Measurements from ENCODE around the gene RNU1-2.
A peak's percentile ranks its signal among the peaks of the same experiment; 100 is the strongest.
"Not testable (repeated sequence)": the region's sequence is repeated elsewhere in the genome, so short reads cannot be mapped to it uniquely, and the experiment has no call there.

RNU1-2 gene

GRCh38 chr1:16868787-16869186, 27.0 kb upstream of the RNU1-2 start:
- not testable (repeated sequence) for H3K14ac ChIP-seq (ENCODE audit: low read length); H3K27me3 ChIP-seq (ENCODE audit: insufficient read depth, low read length); H3K23ac ChIP-seq (ENCODE audit: low read length); H3K4me2 ChIP-seq (ENCODE audit: low read length); H4K12ac ChIP-seq (ENCODE audit: low read depth, low read length); H3K18ac ChIP-seq (ENCODE audit: low read length); H3K9me3 ChIP-seq (ENCODE audit: insufficient read depth, low read depth, low read length); H4K91ac ChIP-seq (ENCODE audit: low read depth, low read length); H2BK120ac ChIP-seq (ENCODE audit: insufficient read depth, low read length, poor library complexity); H2BK5ac ChIP-seq (ENCODE audit: low read depth, low read length, poor library complexity); DNase-seq; H3K27ac ChIP-seq (ENCODE audit: low read depth, low read length); H3K79me2 ChIP-seq (ENCODE audit: control insufficient read depth, insufficient read depth, low read length, poor library complexity); H2AFZ ChIP-seq (ENCODE audit: insufficient read depth, low read length, poor library complexity); H4K8ac ChIP-seq (ENCODE audit: low read depth, low read length); H3K79me1 ChIP-seq (ENCODE audit: low read length); H3K4me3 ChIP-seq (ENCODE audit: low read depth, low read length); H2BK12ac ChIP-seq (ENCODE audit: low read length); H3K4ac ChIP-seq (ENCODE audit: low read depth, low read length); H3K4me1 ChIP-seq (ENCODE audit: control insufficient read depth in 1 of 2, insufficient read depth in 2 of 2, low read length in 2 of 2); H2AK5ac ChIP-seq (ENCODE audit: low read length); H3K9ac ChIP-seq (ENCODE audit: low read length); H3K36me3 ChIP-seq (ENCODE audit: control insufficient read depth in 1 of 2, insufficient read depth in 2 of 2, low read length in 2 of 2)
- no CpG with 5 or more reads among the region's 6 CpGs for WGBS (ENCODE audit: extremely low coverage, insufficient coverage, insufficient read length)

- not testable (repeated sequence) for H3K4me1 ChIP-seq (ENCODE audit: control insufficient read depth in 1 of 2, insufficient read depth in 2 of 2, low read length in 2 of 2); H3K4ac ChIP-seq (ENCODE audit: low read depth, low read length); H2AFZ ChIP-seq (ENCODE audit: insufficient read depth, low read length, poor library complexity); H3K9ac ChIP-seq (ENCODE audit: low read length); H2AK5ac ChIP-seq (ENCODE audit: low read length); H4K8ac ChIP-seq (ENCODE audit: low read depth, low read length); H3K36me3 ChIP-seq (ENCODE audit: control insufficient read depth in 1 of 2, insufficient read depth in 2 of 2, low read length in 2 of 2); H2BK5ac ChIP-seq (ENCODE audit: low read depth, low read length, poor library complexity); DNase-seq; H3K27ac ChIP-seq (ENCODE audit: low read depth, low read length); H3K79me1 ChIP-seq (ENCODE audit: low read length); H3K23ac ChIP-seq (ENCODE audit: low read length); H3K4me2 ChIP-seq (ENCODE audit: low read length); H3K18ac ChIP-seq (ENCODE audit: low read length); H4K91ac ChIP-seq (ENCODE audit: low read depth, low read length); H2BK12ac ChIP-seq (ENCODE audit: low read length); H4K12ac ChIP-seq (ENCODE audit: low read depth, low read length); H3K79me2 ChIP-seq (ENCODE audit: control insufficient read depth, insufficient read depth, low read length, poor library complexity); H3K27me3 ChIP-seq (ENCODE audit: insufficient read depth, low read length); H3K4me3 ChIP-seq (ENCODE audit: low read depth, low read length); H3K14ac ChIP-seq (ENCODE audit: low read length); H2BK120ac ChIP-seq (ENCODE audit: insufficient read depth, low read length, poor library complexity); H3K9me3 ChIP-seq (ENCODE audit: insufficient read depth, low read depth, low read length)
- WGBS (ENCODE audit: extremely low coverage, insufficient coverage, insufficient read length), result no CpG with 5 or more reads among the region's 7 CpGs
Observed at GRCh38 chr1:16869996-16870395, 25.8 kb upstream of the RNU1-2 start.

GRCh38 chr1:16871171-16871570, 24.6 kb upstream of the RNU1-2 start:
- H4K91ac ChIP-seq (ENCODE audit: low read depth, low read length); H2AK5ac ChIP-seq (ENCODE audit: low read length): not testable (repeated sequence)

GRCh38 chr1:16872152-16873075, 23.4 kb upstream of the RNU1-2 start:
- H3K4me1 ChIP-seq (ENCODE audit: control insufficient read depth in 1 of 2, insufficient read depth in 2 of 2, low read length in 2 of 2); H2AK5ac ChIP-seq (ENCODE audit: low read length); H3K27me3 ChIP-seq (ENCODE audit: insufficient read depth, low read length); H2BK5ac ChIP-seq (ENCODE audit: low read depth, low read length, poor library complexity); H2BK12ac ChIP-seq (ENCODE audit: low read length); H3K79me2 ChIP-seq (ENCODE audit: control insufficient read depth, insufficient read depth, low read length, poor library complexity); H3K18ac ChIP-seq (ENCODE audit: low read length); H3K9me3 ChIP-seq (ENCODE audit: insufficient read depth, low read depth, low read length); H4K8ac ChIP-seq (ENCODE audit: low read depth, low read length); H2BK120ac ChIP-seq (ENCODE audit: insufficient read depth, low read length, poor library complexity); H3K79me1 ChIP-seq (ENCODE audit: low read length); H3K36me3 ChIP-seq (ENCODE audit: control insufficient read depth in 1 of 2, insufficient read depth in 2 of 2, low read length in 2 of 2); H4K91ac ChIP-seq (ENCODE audit: low read depth, low read length); H4K12ac ChIP-seq (ENCODE audit: low read depth, low read length); H3K27ac ChIP-seq (ENCODE audit: low read depth, low read length); H3K4ac ChIP-seq (ENCODE audit: low read depth, low read length); H3K23ac ChIP-seq (ENCODE audit: low read length); H3K9ac ChIP-seq (ENCODE audit: low read length): not testable (repeated sequence)
- Histone ChIP-seq H3K4me3 (ENCODE audit: low read depth, low read length) (peak overlapping the region; percentile 61), H3K14ac (ENCODE audit: low read length) (peak overlapping the region; percentile 4), H3K4me2 (ENCODE audit: low read length) (peak overlapping the region; percentile 73), H2AFZ (ENCODE audit: insufficient read depth, low read length, poor library complexity) (peak overlapping the region; percentile 38)
- DNase-seq, result peak; percentile 23 to 51
- WGBS (ENCODE audit: extremely low coverage, insufficient coverage, insufficient read length), result no CpG with 5 or more reads among the region's 66 CpGs

More at GRCh38 chr1:16871171-16871570, 24.6 kb upstream of the RNU1-2 start:
- not testable (repeated sequence) for H3K79me2 ChIP-seq (ENCODE audit: control insufficient read depth, insufficient read depth, low read length, poor library complexity); H3K14ac ChIP-seq (ENCODE audit: low read length); H3K9me3 ChIP-seq (ENCODE audit: insufficient read depth, low read depth, low read length); H4K8ac ChIP-seq (ENCODE audit: low read depth, low read length); H3K27ac ChIP-seq (ENCODE audit: low read depth, low read length); H2BK120ac ChIP-seq (ENCODE audit: insufficient read depth, low read length, poor library complexity); H3K4me2 ChIP-seq (ENCODE audit: low read length); H3K36me3 ChIP-seq (ENCODE audit: control insufficient read depth in 1 of 2, insufficient read depth in 2 of 2, low read length in 2 of 2); DNase-seq; H3K27me3 ChIP-seq (ENCODE audit: insufficient read depth, low read length); H2BK12ac ChIP-seq (ENCODE audit: low read length); H3K23ac ChIP-seq (ENCODE audit: low read length); H3K18ac ChIP-seq (ENCODE audit: low read length); H3K4me1 ChIP-seq (ENCODE audit: control insufficient read depth in 1 of 2, insufficient read depth in 2 of 2, low read length in 2 of 2); H2BK5ac ChIP-seq (ENCODE audit: low read depth, low read length, poor library complexity); H2AFZ ChIP-seq (ENCODE audit: insufficient read depth, low read length, poor library complexity); H3K4ac ChIP-seq (ENCODE audit: low read depth, low read length); H3K79me1 ChIP-seq (ENCODE audit: low read length); H3K9ac ChIP-seq (ENCODE audit: low read length); H3K4me3 ChIP-seq (ENCODE audit: low read depth, low read length)
- WGBS (ENCODE audit: extremely low coverage, insufficient coverage, insufficient read length), result no CpG with 5 or more reads among the region's 23 CpGs
- H4K12ac ChIP-seq (ENCODE audit: low read depth, low read length), result peak overlapping the region; percentile 43
